Prostate gland (tissue), 2 donors: Measurements from ENCODE around the gene GTPBP1. TPM values are rescaled to one million over a fixed set of nuclear protein-coding genes. Genes with fewer than 3 reads are reported as not detected.

Source experiments
- DNase-seq: peaks from one replicate; pipeline ENCODE4 v3.0.0-alpha.2; 2019; ENCODE audit warnings: low spot score
- H3K27ac ChIP-seq, 2 donors: fragments of 200-600 bp; sonication (generic); 2 replicates each; pipeline ENCODE4 v1.5.1; 2017 to 2019
- H3K27me3 ChIP-seq: fragments of 200-600 bp; sonication (generic); replicated peaks from 2 replicates; pipeline ENCODE4 v1.5.1; 2019; ENCODE audit not compliant: insufficient read depth
- H3K36me3 ChIP-seq, 2 donors: fragments of 200-600 bp; sonication (generic); 1 replicate in 1 of 2; 2 replicates in 1 of 2; pipeline versions ENCODE4 v1.5.1 to v1.8.1; 2017 to 2019
- H3K4me1 ChIP-seq: fragments of 200-600 bp; sonication (generic); replicated peaks from 2 replicates; pipeline ENCODE4 v1.5.1; 2019
- H3K4me3 ChIP-seq, 2 donors: fragments of 200-600 bp; sonication (generic); 2 replicates each; pipeline ENCODE4 v1.5.1; 2017 to 2019
- H3K9me3 ChIP-seq: fragments of 200-600 bp; sonication (generic); 2 replicates; pipeline ENCODE4 v1.5.1; 2017
- CTCF ChIP-seq, 4 experiments: fragments of 200-600 bp in 2 of 4; fragments of 450-650 bp in 2 of 4; sonication (generic) in 2 of 4; IDR thresholded peaks; 1 replicate in 3 of 4; 2 replicates in 1 of 4; pipeline ENCODE4 v1.5.1; 2016 to 2019; ENCODE audit warnings: antibody characterized with exemption in 4 of 4, mild to moderate bottlenecking in 2 of 4, moderate library complexity in 2 of 4
- POLR2A ChIP-seq: fragments of 450-650 bp; IDR thresholded peaks from one replicate; pipeline ENCODE4 v1.6.1; 2016; ENCODE audit warnings: antibody characterized with exemption, mild to moderate bottlenecking
- POLR2AphosphoS5 ChIP-seq: sonication (generic); formaldehyde crosslinking; IDR thresholded peaks from one replicate; pipeline ENCODE4 v1.6.1; 2017; ENCODE audit warnings: antibody characterized with exemption
- WGBS: methylation state at CpG from one replicate; pipeline ENCODE4 v1.1.5; 2018; 5-methylcytosine and 5-hydroxymethylcytosine counted together
- intact Hi-C: fragments of 100-400 bp; cut with DNase I; formaldehyde crosslinking; loops from one replicate; pipeline ENCODE4 v1.14.2; 2022
- total RNA-seq, 2 donors: library from RNA; depleted of rRNA; stranded (reverse); fragments of >200 nt; gene quantifications; one replicate each; pipeline ENCODE4 v1.1.0, GENCODE V29; 2016

The GTPBP1 gene
- total RNA-seq, 2 donors from 2014 or later: 61.9 to 74.5 TPM

DNA sequence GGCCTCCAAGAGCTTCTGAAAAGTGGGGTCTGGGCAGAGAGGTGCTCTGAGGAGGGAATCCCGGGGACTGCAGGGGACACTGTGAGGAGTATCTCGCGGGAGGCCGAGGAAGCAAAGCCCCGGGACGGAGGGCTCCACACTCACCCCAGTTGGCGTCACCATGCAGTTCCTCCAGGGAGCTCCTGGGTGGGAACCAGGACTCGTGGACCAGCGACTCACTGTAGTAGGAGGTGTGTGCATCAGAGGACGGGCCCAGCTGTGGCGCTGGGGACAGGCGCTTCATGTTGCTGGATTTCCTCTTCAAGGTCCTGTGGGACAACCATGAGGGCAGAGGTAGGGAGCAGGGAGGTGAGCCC lies 45.3 kb downstream of the GTPBP1 start:
- TF ChIP-seq POLR2A: no peak
- no peak for TF ChIP-seq CTCF (IDR thresholded peaks at IDR 0.05)
- no peak for TF ChIP-seq POLR2AphosphoS5
- Histone ChIP-seq H3K4me1 (peaks cover 30% of the 10 kb centered on the region), H3K9me3 (no peaks in the 10 kb centered on the region), H3K27ac (peak overlapping the region; percentile 97 to 99), H3K36me3 (peaks cover 23 to 32% of the 10 kb centered on the region in 2 donors), H3K27me3 (no peaks in the 10 kb centered on the region), H3K4me3 (no peak overlapping the region)
- WGBS: 80% methylated on average over 12 of the region's 12 CpGs
- intact Hi-C loops: loop anchor here (10.0 kb wide), 1 partner anchor 564 kb away; the partner anchor contains the start of gene RPL3
- DNase-seq: no peak

DNA sequence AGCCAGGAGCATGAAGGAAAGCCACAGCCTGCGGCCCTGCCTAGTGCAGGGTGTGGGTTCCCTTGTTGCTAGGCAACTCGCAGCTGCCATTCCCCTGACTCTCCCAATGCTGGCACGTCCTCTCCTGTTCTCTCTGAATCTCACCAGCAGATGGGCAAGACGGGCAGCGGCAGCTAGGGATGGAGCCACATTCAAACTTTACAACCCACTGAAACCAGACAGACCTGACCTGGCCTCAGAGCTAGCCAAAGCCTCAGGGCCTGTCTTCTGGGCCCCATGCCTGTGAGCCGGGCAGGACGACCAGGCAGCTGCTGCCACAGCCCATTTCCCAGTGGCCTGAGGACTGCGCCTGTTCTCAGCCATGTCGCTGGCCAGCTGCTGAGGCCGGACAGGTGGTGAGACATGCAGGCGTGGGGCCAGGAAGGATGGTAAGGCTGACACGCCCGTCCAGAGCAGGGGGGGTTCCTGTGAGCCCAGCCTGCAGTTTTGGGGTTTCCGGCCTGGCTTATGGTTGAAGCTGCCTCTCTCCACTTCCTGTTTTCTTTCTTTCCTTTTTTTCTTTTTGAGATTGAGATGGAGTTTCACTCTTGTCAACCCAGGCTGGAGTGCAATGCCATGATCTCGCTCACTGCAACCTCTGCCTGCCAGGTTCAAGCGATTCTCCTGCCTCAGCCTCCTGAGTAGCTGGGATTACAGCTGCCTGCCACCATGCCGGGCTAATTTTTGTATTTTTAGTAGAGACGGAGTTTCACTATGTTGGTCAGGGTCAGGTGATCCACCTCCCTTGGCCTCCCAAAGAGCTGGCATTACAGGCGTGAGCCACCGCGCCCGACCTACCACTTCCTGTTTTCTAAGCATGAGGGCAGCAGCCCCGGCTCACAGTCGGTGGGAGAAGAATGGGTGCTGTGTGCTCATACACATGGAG lies 45.9 kb downstream of the GTPBP1 start:
- H3K36me3 ChIP-seq: peaks cover 18 to 26% of the 10 kb centered on the region in 2 donors
- 52% methylated on average over 23 of the region's 24 CpGs for WGBS
- no peaks in the 10 kb centered on the region for H3K9me3 ChIP-seq
- DNase-seq: peak; percentile 89
- H3K27ac ChIP-seq: peak overlapping the region; percentile 97 to 99
- intact Hi-C loops: loop anchor here (10.0 kb wide), 1 partner anchor 563 kb away; the partner anchor contains the start of gene RPL3
- TF ChIP-seq CTCF (IDR thresholded peaks at IDR 0.05): peak in 3 of 4 experiments; percentile 22 to 72 (median 41)
- TF ChIP-seq POLR2AphosphoS5: peak; percentile 84
- peak; percentile 9 for TF ChIP-seq POLR2A
- no peaks in the 10 kb centered on the region for H3K27me3 ChIP-seq
- H3K4me3 ChIP-seq: no peak overlapping the region
- peaks cover 30% of the 10 kb centered on the region for H3K4me1 ChIP-seq

GRCh38 chr22:38753948-38754750 lies 48.4 kb downstream of the GTPBP1 start:
- 14% methylated on average over 12 of the region's 12 CpGs for WGBS
- Histone ChIP-seq H3K4me3 (peak overlapping the region; percentile 73 to 82), H3K36me3 (peaks cover 14 to 21% of the 10 kb centered on the region in 2 donors), H3K27me3 (no peaks in the 10 kb centered on the region), H3K27ac (peak overlapping the region; percentile 97 to 99), H3K4me1 (peaks cover 28% of the 10 kb centered on the region), H3K9me3 (no peaks in the 10 kb centered on the region)
- DNase-seq: peak; percentile 97
- intact Hi-C loops: loop anchor here (2.0 to 10.0 kb wide), 2 partner anchors 49 to 561 kb away; partner anchors contain the start of genes GTPBP1 and RPL3
- no peak for TF ChIP-seq POLR2A
- TF ChIP-seq CTCF (IDR thresholded peaks at IDR 0.05): peak in 1 of 4 experiments; percentile 10
- TF ChIP-seq POLR2AphosphoS5: peak; percentile 97

GRCh38 chr22:38754751-38755154 lies 49.0 kb downstream of the GTPBP1 start:
- peaks cover 28% of the 10 kb centered on the region for H3K4me1 ChIP-seq
- intact Hi-C loops: loop anchor here (2.0 to 10.0 kb wide), 3 partner anchors 38 to 560 kb away; partner anchors contain the start of genes DNAL4, GTPBP1 and RPL3
- peak overlapping the region; percentile 97 to 99 for H3K27ac ChIP-seq
- H3K9me3 ChIP-seq: no peaks in the 10 kb centered on the region
- TF ChIP-seq POLR2A: no peak
- no peak for TF ChIP-seq POLR2AphosphoS5
- TF ChIP-seq CTCF (IDR thresholded peaks at IDR 0.05): no peak
- H3K4me3 ChIP-seq: peak overlapping the region; percentile 73 to 82
- DNase-seq: no peak
- peaks cover 12 to 15% of the 10 kb centered on the region in 2 donors for H3K36me3 ChIP-seq
- 4% methylated on average over 12 of the region's 12 CpGs for WGBS
- no peaks in the 10 kb centered on the region for H3K27me3 ChIP-seq
